ENCODE results near the gene CAMSAP1. TPM values are rescaled to one million over a fixed set of nuclear protein-coding genes. Genes with fewer than 3 reads are reported as not detected.

CAMSAP1 gene
- total RNA-seq, 1 donor from 2014 or later: 157 TPM

GRCh38 chr9:135939351-135940265 lies 32.3 kb upstream of the CAMSAP1 start:
- DNase-seq (ENCODE audit: low spot score in 2 of 2): no peak
- FAIRE-seq: no peak

- FAIRE-seq (no peak), DNase-seq (ENCODE audit: low spot score in 2 of 2) (no peak)
Observed at GRCh38 chr9:135937521-135938489, 30.5 kb upstream of the CAMSAP1 start.

- no peak for DNase-seq (ENCODE audit: low spot score in 2 of 2)
- FAIRE-seq: no peak
Observed at GRCh38 chr9:135933114-135933513, 25.8 kb upstream of the CAMSAP1 start.

- DNase-seq (ENCODE audit: low spot score in 2 of 2) (no peak), FAIRE-seq (no peak)
Observed at GRCh38 chr9:135932656-135933055, 25.3 kb upstream of the CAMSAP1 start.

GRCh38 chr9:135931349-135931820 lies 24.0 kb upstream of the CAMSAP1 start:
- DNase-seq (ENCODE audit: low spot score in 2 of 2) (no peak), FAIRE-seq (no peak)

- FAIRE-seq: no peak
Observed at GRCh38 chr9:135930446-135931345, 23.4 kb upstream of the CAMSAP1 start.

GRCh38 chr9:135929656-135930445 lies 22.5 kb upstream of the CAMSAP1 start:
- FAIRE-seq: no peak
- no peak for DNase-seq (ENCODE audit: low spot score in 2 of 2)

More at GRCh38 chr9:135930446-135931345, 23.4 kb upstream of the CAMSAP1 start:
- DNase-seq (ENCODE audit: low spot score in 2 of 2): no peak

GRCh38 chr9:135928731-135929655 lies 21.6 kb upstream of the CAMSAP1 start:
- no peak for FAIRE-seq
- DNase-seq (ENCODE audit: low spot score in 2 of 2): no peak

- DNase-seq (ENCODE audit: low spot score in 2 of 2) (no peak), FAIRE-seq (no peak)
Observed at GRCh38 chr9:135928074-135928730, 20.9 kb upstream of the CAMSAP1 start.

GRCh38 chr9:135927195-135928013 lies 20.1 kb upstream of the CAMSAP1 start:
- no peak for DNase-seq (ENCODE audit: low spot score in 2 of 2)
- FAIRE-seq: no peak

GRCh38 chr9:135926402-135927194 lies 19.3 kb upstream of the CAMSAP1 start:
- no peak for FAIRE-seq
- no peak for DNase-seq (ENCODE audit: low spot score in 2 of 2)

GRCh38 chr9:135925496-135926133 lies 18.3 kb upstream of the CAMSAP1 start:
- FAIRE-seq: no peak
- no peak for DNase-seq (ENCODE audit: low spot score in 2 of 2)

GRCh38 chr9:135924628-135925338 lies 17.4 kb upstream of the CAMSAP1 start:
- FAIRE-seq: no peak

GRCh38 chr9:135923508-135923907 lies 16.2 kb upstream of the CAMSAP1 start:
- FAIRE-seq (no peak), DNase-seq (ENCODE audit: low spot score in 2 of 2) (no peak)

More at GRCh38 chr9:135924628-135925338, 17.4 kb upstream of the CAMSAP1 start:
- DNase-seq (ENCODE audit: low spot score in 2 of 2): no peak
